GM20431 (cell line): Measurements from ENCODE around the gene NEUROG2.

Experiments
- in situ Hi-C: fragments of 300-500 bp; cut with MseI, MboI; formaldehyde crosslinking; loops from one replicate; pipeline ENCODE4 v1.15.0; 2020; ENCODE audit warnings: low sequenced_read_pairs; ENCODE audit not compliant: unreplicated experiment

The NEUROG2 gene

GRCh38 chr4:112522431-112522830, 6.5 kb upstream of the NEUROG2 start:
- in situ Hi-C loops: loop anchor here (10.0 to 25.0 kb wide), 2 partner anchors 198 to 410 kb away; no protein-coding TSS in a partner anchor

GRCh38 chr4:112521123-112522023, 5.4 kb upstream of the NEUROG2 start:
- in situ Hi-C loops: loop anchor here (10.0 to 25.0 kb wide), 2 partner anchors 197 to 409 kb away; no protein-coding TSS in a partner anchor

DNA sequence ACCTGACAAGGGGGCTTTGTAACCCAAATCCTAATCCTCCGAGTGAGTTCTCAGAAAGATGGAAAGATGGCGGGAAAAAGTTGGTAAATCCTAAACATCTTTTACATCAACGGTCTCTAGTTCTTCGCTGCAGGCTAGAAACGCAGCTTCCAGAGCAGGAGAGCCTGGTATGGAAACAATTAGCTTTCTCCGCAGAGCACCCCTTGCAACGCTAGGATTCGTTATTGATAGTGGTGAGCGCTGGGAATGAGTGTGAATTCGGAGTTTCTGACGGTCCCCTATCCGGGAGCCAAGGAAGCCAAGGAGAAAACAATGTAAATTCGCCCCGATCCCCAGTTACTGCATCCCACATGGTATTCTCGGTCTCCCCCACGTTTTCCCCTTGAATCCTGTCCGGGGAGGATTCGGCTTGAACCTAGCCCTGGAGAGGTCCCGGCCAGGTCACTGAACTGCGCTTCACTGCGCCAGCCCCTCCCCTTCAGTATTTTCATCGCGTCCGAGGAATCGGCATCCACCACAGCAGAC, 4.7 kb upstream of the NEUROG2 start:
- in situ Hi-C loops: loop anchor here (10.0 to 25.0 kb wide), 2 partner anchors 196 to 408 kb away; no protein-coding TSS in a partner anchor

DNA sequence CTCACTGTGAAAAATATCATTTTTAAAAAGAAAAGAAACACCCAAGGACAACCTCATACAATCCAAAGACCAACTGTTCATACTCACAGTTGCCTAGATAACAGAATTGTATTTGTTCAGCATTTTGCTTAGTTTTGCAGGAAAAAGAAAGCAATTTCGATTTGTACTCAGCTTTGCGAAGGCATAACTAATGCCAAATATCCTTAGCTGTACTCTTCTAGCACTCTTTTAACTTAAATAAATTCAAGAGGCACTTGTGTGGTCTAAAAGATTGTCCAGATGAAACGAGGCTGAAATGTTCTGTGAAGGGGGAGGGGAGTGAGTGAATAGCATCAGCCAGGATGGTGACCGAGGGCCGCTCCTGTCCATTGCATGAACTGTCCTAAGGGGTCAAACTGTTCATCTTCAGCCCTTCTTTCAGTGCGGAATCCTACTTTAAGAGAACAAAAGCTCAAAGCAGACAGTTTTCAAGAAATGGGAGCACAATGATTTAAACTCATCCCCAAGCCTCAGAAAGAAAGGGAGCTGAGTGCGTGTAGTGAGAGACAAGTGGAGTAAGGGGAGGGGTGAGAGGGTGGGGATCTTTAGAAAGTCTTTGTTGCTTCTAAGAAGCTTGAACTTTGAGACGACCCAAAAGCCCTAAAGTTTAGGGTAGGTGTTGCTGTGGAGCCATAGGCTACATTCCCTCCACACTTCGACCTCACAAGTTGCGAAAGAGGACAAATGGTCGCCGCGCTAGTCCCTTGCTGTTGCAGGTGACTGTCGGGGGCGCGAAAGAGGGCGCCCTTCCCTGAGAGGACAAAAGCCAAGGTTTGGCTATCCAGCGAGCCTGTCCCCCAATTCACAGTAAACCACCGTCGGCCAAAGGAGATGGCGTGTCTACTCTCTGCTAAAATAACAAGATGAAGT, 4.0 kb upstream of the NEUROG2 start:
- in situ Hi-C loops: loop anchor here (10.0 to 25.0 kb wide), 2 partner anchors 195 to 408 kb away; no protein-coding TSS in a partner anchor

DNA sequence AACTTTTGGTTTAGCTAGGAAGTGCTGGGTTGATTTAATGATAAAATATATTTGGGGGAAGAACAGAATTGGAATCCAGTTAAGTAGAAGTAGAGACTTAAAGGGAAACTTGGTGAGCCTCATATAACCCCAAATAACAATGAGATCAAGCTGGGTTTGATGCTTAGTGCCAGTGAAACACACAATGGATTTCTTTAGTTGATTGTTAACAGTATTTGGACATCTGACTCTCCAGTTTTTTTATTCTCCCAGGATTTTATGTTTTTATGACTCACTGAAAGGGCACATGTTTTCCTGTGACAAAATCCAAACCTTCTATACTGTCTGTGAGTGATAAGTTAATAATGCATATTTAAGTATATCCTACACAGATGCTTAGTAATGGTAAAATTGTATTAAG, 2.7 kb upstream of the NEUROG2 start:
- in situ Hi-C loops: loop anchor here (25.0 kb wide), 1 partner anchor 406 kb away; no protein-coding TSS in a partner anchor

DNA sequence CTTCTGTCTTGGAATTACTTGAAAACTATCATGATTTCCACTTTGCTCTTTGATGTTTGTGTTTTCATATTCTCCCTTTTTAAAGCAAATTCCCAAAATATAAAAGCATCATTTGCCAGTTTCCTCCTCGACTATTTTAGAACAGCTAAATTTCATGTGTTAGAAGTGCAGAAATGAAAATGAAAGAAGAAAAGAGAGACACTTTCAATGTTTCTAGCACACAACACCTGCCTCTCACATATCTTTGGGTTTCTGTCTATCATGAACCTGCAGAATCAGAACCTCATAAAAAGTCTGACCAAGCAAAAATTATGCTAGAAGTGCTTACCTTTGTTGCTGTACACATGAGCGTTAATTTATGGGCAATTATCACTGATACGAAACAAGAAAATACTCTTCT, 1.9 kb upstream of the NEUROG2 start:
- in situ Hi-C loops: loop anchor here (25.0 kb wide), 1 partner anchor 406 kb away; no protein-coding TSS in a partner anchor

DNA sequence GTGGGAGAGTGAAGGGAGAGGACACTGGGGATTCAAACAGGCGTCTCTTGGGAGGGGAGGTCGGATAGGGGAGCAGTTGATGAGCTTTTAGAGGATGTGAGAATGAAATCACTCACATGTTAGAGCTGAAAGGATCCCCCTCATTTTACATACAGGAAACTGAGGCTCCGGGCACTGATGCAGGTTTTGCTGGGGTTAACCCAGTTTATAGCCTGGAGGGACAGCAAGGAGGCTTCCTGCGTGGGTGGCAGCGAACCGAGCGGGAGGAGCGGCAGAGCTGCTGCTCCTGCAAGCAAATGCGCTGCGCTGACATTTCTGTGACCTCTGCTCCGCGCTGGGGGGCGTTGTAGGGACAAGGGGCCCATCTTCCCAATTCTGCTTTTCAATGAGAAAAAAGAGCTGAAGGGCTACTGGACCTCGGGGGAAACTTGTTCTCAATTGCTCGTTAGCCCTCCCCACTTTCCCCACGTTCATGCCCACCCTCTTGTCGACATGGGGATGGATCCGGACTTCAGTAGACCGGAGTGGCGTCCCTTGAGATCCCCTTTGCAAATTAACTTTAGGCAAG, 1.2 kb upstream of the NEUROG2 start:
- in situ Hi-C loops: loop anchor here (25.0 kb wide), 1 partner anchor 405 kb away; no protein-coding TSS in a partner anchor

- in situ Hi-C loops: loop anchor here (25.0 kb wide), 1 partner anchor 404 kb away; no protein-coding TSS in a partner anchor
These were observed 589 bp upstream of the NEUROG2 start for GRCh38 chr4:112516471-112517066.

- in situ Hi-C loops: loop anchor here (25.0 kb wide), 1 partner anchor 403 kb away; no protein-coding TSS in a partner anchor
These were observed 548 bp downstream of the NEUROG2 start for GRCh38 chr4:112515198-112516065.

DNA sequence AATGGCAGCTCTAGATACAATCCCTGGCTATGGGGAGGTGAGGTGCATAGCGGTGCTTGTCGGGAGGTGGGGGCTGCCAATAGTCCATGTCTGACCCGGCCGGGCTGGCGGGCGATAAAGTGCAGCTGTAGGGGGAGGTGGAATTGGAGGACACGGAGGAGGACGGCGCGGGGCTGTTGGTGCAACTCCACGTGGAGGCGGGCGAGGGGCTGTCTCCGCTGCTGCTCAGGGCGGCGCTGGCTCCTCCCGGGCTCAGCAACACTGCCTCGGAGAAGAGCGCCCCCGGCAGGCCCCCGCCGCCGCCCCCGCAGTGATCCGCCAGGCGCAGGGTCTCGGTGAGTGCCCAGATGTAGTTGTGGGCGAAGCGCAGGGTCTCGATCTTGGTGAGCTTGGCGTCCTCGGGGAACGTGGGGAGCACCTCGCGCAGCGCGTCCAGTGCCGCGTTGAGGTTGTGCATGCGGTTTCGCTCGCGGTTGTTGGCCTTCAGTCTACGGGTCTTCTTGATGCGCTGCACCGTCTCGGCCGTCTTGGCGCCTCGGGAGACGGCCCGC, 1.3 kb downstream of the NEUROG2 start:
- in situ Hi-C loops: loop anchor here (25.0 kb wide), 1 partner anchor 402 kb away; no protein-coding TSS in a partner anchor

DNA sequence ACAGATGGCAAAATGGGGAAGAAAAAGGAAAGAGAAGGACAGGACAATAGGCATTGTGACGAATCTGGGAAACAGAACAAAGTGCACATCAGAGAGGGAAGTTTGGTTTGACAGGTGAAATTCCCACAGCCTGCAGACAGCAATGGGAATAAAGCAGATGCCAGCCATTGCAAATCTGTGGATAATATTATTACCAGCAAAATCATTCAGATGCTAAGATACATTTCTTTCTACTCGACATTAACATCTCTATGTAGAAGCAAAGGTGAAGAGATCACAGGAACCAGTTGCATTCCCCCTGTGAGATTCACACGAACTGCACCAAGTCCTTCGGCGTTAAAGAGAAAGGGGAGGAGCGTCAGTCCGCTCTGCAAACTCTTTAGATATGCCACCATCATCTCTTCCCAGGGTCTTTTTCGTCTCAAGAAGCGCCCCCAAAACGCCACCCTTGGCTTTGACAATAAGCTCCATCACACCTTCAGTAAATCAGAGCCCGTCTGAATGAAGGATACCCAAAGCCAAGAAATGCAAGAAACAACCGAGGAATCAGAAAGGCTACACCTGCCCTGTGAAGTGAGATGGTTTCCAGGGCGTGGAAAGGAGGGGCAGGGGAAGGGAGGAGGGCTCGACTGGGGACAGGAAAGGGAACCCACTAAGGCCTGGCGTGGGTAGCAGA, 1.9 kb downstream of the NEUROG2 start:
- in situ Hi-C loops: loop anchor here (25.0 kb wide), 1 partner anchor 402 kb away; no protein-coding TSS in a partner anchor

DNA sequence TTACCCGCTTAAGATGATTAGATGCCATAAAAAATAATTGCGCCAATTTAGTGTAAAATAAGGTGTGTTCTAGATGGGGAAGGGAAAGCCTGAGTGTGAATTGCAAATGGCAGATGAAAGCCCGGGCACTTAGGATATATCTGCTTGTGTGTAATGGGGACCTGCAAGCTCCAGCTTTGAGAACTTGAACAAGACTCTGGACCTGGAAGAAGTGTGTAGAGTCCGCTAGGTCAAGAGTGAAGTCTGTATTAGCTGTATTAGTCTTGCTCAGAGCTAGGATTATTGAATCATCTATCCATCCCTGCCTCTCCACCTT, 4.2 kb downstream of the NEUROG2 start:
- in situ Hi-C loops: loop anchor here (25.0 kb wide), 1 partner anchor 399 kb away; no protein-coding TSS in a partner anchor

- in situ Hi-C loops: loop anchor here (25.0 kb wide), 1 partner anchor 399 kb away; no protein-coding TSS in a partner anchor
These were observed 4.7 kb downstream of the NEUROG2 start for GRCh38 chr4:112511093-112511802.

DNA sequence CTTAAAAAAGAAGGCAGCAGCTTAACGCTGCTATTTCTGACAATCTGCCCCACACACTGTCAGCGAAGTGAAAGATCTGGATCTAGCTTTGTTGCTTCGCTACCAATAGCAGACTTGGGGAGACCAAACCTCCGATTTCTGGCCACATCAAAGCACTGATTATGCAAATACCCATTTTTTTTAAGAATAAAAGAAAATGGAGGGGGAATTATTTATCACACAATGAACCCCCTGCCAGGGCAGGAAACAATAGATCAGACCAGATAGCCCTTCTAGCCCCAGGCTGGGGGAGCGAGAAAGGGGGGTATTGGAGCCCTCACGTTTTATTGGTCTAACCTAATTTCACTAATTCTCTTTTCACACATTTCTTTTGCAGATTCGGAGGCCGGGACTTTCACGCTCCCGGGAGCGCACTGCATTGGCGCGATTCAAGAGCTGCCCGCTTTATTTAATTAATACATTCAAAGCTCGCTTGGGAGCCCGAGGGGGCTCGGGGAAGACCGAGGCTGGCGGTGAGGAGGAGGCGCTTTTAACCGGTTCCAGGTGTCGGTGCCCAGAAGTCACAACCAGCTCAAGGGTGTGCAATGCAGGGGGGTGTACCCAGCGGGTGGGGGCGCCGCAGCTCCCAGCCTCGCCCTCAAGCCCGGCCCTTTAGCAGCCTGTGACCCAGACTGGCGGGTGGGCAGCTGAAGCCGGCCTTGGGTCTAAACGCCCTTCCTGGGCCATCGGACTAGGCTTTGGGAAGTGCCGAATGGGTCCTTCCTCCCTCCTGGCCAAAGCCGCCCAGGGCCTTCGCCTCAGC, 5.5 kb downstream of the NEUROG2 start:
- in situ Hi-C loops: loop anchor here (25.0 kb wide), 1 partner anchor 398 kb away; no protein-coding TSS in a partner anchor

GRCh38 chr4:112509243-112510141, 6.5 kb downstream of the NEUROG2 start:
- in situ Hi-C loops: loop anchor here (25.0 kb wide), 1 partner anchor 397 kb away; no protein-coding TSS in a partner anchor
